H1 (cell line): ENCODE data around the gene KCNMA1. TPM values are rescaled to one million over a fixed set of nuclear protein-coding genes. Genes with fewer than 3 reads are reported as not detected.

ENCODE experiments used
- CREB1 ChIP-seq: IDR thresholded peaks from 2 replicates; pipeline ENCODE4 v1.6.1; 2012; ENCODE audit warnings: inconsistent platforms
- PHF8 ChIP-seq: fragments of 200-600 bp; sonication (generic); conservative IDR thresholded peaks from 2 replicates; pipeline ENCODE4 v1.7.1; 2012; ENCODE audit warnings: low read depth, mild to moderate bottlenecking, inconsistent platforms, low read length, moderate library complexity
- polyA plus RNA-seq, 7 experiments: library from polyadenylated mRNA; depleted of rRNA in 3 of 7; stranded (reverse) in 5 of 7; unstranded in 2 of 7; fragments of >200 nt in 5 of 7; fragments of 200-250 nt in 2 of 7; gene quantifications; 1 replicate in 5 of 7; 2 replicates in 1 of 7; 4 replicates in 1 of 7; pipeline versions ENCODE4 v1.2.1 to v1.2.3, GENCODE V29; 2011 to 2013; ENCODE audit warnings: missing spikeins in 2 of 7, mixed read lengths in 2 of 7
- total RNA-seq: library from RNA; stranded (reverse); fragmentation: NEBNext Ultra II Directional; extraction: Animal tissue kit (Norgen Biotek cat#: 25700); gene quantifications from 2 replicates; pipeline ENCODE4 v1.2.1, GENCODE V29; 2021

Gene KCNMA1
- total and polyA plus RNA-seq, 2 of the 8 experiments (the other 6 are each of a cell fraction or from before 2014, with no cell fraction given), result 10.2 to 11.1 TPM

- TF ChIP-seq CREB1 (no peak), PHF8 (no peak)
Observed at GRCh38 chr10:77210645-77211044, 427.0 kb downstream of the KCNMA1 start (continued).
